Amygdala (tissue), 56 donors: ENCODE results near the gene DZIP1.
"Not testable (repeated sequence)": the region's sequence is repeated elsewhere in the genome, so short reads cannot be mapped to it uniquely, and the experiment has no call there.

Experiments
- DNase-seq, 56 donors: peaks; one replicate each; lab custom pipeline; 2025; lab: John Stamatoyannopoulos, UW

The DZIP1 gene

GRCh38 chr13:95644601-95645052 lies at the start of gene DZIP1:
Gene DZIP1 (minus strand): TSS chr13:95644706. CDS start chr13:95642029, 2,677 bp downstream.
- peak in 53 of 56 donors; percentile 5 to 82 (median 61) for DNase-seq

GRCh38 chr13:95690986-95691385 lies 46.5 kb upstream of the DZIP1 start:
- DNase-seq, result not testable (repeated sequence)

- no peak for DNase-seq
Measured at GRCh38 chr13:95689582-95689926, 45.0 kb upstream of the DZIP1 start.

GRCh38 chr13:95684960-95685359 lies 40.5 kb upstream of the DZIP1 start:
- DNase-seq, result not testable (repeated sequence)

- no peak for DNase-seq
Measured at GRCh38 chr13:95684418-95684817, 39.9 kb upstream of the DZIP1 start.

GRCh38 chr13:95679722-95680121 lies 35.2 kb upstream of the DZIP1 start:
- DNase-seq, result no peak

GRCh38 chr13:95678967-95679366 lies 34.5 kb upstream of the DZIP1 start:
- DNase-seq, result no peak

GRCh38 chr13:95677564-95678266 lies 33.2 kb upstream of the DZIP1 start:
- peak in 13 of 56 donors; percentile 2 to 68 (median 40) for DNase-seq

- DNase-seq, result peak; percentile 80 to 99 (median 97)
Measured at GRCh38 chr13:95676762-95677563, 32.5 kb upstream of the DZIP1 start, which contains the start of gene DNAJC3. Gene DNAJC3 (plus strand): TSS chr13:95677139. CDS start chr13:95677256, 117 bp downstream.

GRCh38 chr13:95676105-95676761 lies 31.7 kb upstream of the DZIP1 start:
- DNase-seq, result peak in 4 of 56 donors; percentile 47 to 61 (median 52)

GRCh38 chr13:95671597-95671996 lies 27.1 kb upstream of the DZIP1 start:
- no peak for DNase-seq

- not testable (repeated sequence) for DNase-seq
Measured at GRCh38 chr13:95667235-95667634, 22.7 kb upstream of the DZIP1 start.

- no peak for DNase-seq
Measured at GRCh38 chr13:95660981-95661581, 16.6 kb upstream of the DZIP1 start.

GRCh38 chr13:95659500-95659899 lies 15.0 kb upstream of the DZIP1 start:
- no peak for DNase-seq

- no peak for DNase-seq
Measured at GRCh38 chr13:95656386-95657015, 12.0 kb upstream of the DZIP1 start.

- DNase-seq, result no peak
Measured at GRCh38 chr13:95652821-95653220, 8.3 kb upstream of the DZIP1 start.

- DNase-seq, result no peak
Measured at GRCh38 chr13:95652244-95652764, 7.8 kb upstream of the DZIP1 start.

- DNase-seq, result no peak
Measured at GRCh38 chr13:95650696-95651095, 6.2 kb upstream of the DZIP1 start.

GRCh38 chr13:95647321-95647720 lies 2.8 kb upstream of the DZIP1 start:
- DNase-seq, result no peak
